ENCODE results near the gene PLOD3.

The PLOD3 gene

GRCh38 chr7:101239191-101239950, 22.0 kb upstream of the PLOD3 start:
- in situ Hi-C loops (cut with MboI; ENCODE audit: low sequenced_read_pairs), result no loop called here

- in situ Hi-C loops (cut with MboI; ENCODE audit: low sequenced_read_pairs), result no loop called here
These were observed 21.1 kb upstream of the PLOD3 start for GRCh38 chr7:101238226-101239182.

GRCh38 chr7:101237206-101238067, 20.1 kb upstream of the PLOD3 start, which contains the start of gene CLDN15:
Gene CLDN15 (minus strand): TSS chr7:101237802. CDS start chr7:101237581, 221 bp downstream.
- in situ Hi-C loops (cut with MboI; ENCODE audit: low sequenced_read_pairs), result no loop called here

GRCh38 chr7:101236292-101236835, 19.0 kb upstream of the PLOD3 start:
- in situ Hi-C loops (cut with MboI; ENCODE audit: low sequenced_read_pairs), result no loop called here

GRCh38 chr7:101235522-101235921, 18.1 kb upstream of the PLOD3 start:
- in situ Hi-C loops (cut with MboI; ENCODE audit: low sequenced_read_pairs), result no loop called here

GRCh38 chr7:101235050-101235449, 17.7 kb upstream of the PLOD3 start:
- in situ Hi-C loops (cut with MboI; ENCODE audit: low sequenced_read_pairs), result no loop called here

GRCh38 chr7:101234636-101235035, 17.3 kb upstream of the PLOD3 start:
- in situ Hi-C loops (cut with MboI; ENCODE audit: low sequenced_read_pairs), result no loop called here

- in situ Hi-C loops (cut with MboI; ENCODE audit: low sequenced_read_pairs), result no loop called here
These were observed 16.6 kb upstream of the PLOD3 start for GRCh38 chr7:101233907-101234547.

- in situ Hi-C loops (cut with MboI; ENCODE audit: low sequenced_read_pairs), result no loop called here
These were observed 14.9 kb upstream of the PLOD3 start for GRCh38 chr7:101232141-101232850.

GRCh38 chr7:101231644-101232043, 14.3 kb upstream of the PLOD3 start:
- in situ Hi-C loops (cut with MboI; ENCODE audit: low sequenced_read_pairs), result no loop called here

- in situ Hi-C loops (cut with MboI; ENCODE audit: low sequenced_read_pairs), result no loop called here
These were observed 9.3 kb upstream of the PLOD3 start for GRCh38 chr7:101226721-101227120.

- in situ Hi-C loops (cut with MboI; ENCODE audit: low sequenced_read_pairs), result no loop called here
These were observed 8.3 kb upstream of the PLOD3 start for GRCh38 chr7:101225650-101226049.

GRCh38 chr7:101223528-101223927, 6.1 kb upstream of the PLOD3 start:
- in situ Hi-C loops (cut with MboI; ENCODE audit: low sequenced_read_pairs), result no loop called here

- in situ Hi-C loops (cut with MboI; ENCODE audit: low sequenced_read_pairs), result no loop called here
These were observed 5.0 kb upstream of the PLOD3 start for GRCh38 chr7:101222275-101222830.

GRCh38 chr7:101220295-101220694, 2.9 kb upstream of the PLOD3 start:
- in situ Hi-C loops (cut with MboI; ENCODE audit: low sequenced_read_pairs), result no loop called here

- in situ Hi-C loops (cut with MboI; ENCODE audit: low sequenced_read_pairs), result no loop called here
These were observed 1.1 kb upstream of the PLOD3 start for GRCh38 chr7:101218236-101219125.

- in situ Hi-C loops (cut with MboI; ENCODE audit: low sequenced_read_pairs), result no loop called here
These were observed 457 bp downstream of the PLOD3 start for GRCh38 chr7:101216860-101217387.
